Measurements from ENCODE around the gene TMC4.
"Not testable (repeated sequence)": the region's sequence is repeated elsewhere in the genome, so short reads cannot be mapped to it uniquely, and the experiment has no call there.

The TMC4 gene, protein sequence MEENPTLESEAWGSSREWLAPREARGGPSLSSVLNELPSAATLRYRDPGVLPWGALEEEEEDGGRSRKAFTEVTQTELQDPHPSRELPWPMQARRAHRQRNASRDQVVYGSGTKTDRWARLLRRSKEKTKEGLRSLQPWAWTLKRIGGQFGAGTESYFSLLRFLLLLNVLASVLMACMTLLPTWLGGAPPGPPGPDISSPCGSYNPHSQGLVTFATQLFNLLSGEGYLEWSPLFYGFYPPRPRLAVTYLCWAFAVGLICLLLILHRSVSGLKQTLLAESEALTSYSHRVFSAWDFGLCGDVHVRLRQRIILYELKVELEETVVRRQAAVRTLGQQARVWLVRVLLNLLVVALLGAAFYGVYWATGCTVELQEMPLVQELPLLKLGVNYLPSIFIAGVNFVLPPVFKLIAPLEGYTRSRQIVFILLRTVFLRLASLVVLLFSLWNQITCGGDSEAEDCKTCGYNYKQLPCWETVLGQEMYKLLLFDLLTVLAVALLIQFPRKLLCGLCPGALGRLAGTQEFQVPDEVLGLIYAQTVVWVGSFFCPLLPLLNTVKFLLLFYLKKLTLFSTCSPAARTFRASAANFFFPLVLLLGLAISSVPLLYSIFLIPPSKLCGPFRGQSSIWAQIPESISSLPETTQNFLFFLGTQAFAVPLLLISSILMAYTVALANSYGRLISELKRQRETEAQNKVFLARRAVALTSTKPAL

DNA sequence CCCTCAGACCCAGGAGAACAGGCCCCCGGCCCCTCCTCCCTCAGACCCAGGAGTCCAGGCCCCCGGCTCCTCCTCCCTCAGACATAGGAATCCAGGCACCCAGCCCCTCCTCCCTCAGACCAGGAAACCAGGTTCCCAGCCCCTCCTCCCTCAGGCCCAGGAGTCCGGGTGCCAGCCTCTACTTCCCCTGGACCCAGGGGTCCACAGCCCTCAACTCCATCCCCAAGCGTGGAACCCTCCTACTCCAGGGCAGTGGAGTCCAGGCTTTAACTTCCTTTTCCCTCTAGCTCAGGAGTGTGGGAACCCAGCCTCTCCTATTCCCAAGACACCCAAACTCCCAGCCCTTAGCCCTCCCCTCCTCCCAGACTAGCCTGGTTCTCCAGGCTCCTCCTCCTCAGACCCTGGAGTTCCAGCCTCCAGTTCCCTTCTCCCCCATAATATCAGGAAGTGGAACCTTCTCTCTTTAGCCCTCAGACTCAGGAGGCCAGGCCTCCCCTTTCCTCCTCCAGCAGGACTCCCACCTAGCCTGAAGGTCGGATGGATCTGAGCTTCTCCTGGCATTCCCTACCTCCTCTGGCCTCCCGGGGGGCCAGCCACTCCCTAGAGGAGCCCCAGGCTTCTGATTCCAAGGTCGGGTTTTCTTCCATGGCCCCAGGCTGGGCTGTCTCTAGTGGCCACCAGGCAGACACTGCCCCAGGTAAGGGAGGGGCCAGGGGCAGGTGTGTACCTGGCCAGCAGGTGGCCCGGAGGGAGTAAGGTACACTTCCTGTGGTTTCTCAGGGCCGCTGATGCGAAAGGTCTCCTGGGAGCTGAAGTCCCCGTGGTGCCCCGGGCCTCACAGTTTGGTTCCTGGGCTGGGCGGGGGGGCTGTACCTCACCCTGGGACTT, at the start of gene TMC4:
Gene TMC4 (minus strand): TSS at position 690 of the 888 bp plus-strand sequence. CDS start 43 bp downstream, at position 647.
- no peak for DNase-seq (ENCODE audit: low read depth in 2 of 2)

DNA sequence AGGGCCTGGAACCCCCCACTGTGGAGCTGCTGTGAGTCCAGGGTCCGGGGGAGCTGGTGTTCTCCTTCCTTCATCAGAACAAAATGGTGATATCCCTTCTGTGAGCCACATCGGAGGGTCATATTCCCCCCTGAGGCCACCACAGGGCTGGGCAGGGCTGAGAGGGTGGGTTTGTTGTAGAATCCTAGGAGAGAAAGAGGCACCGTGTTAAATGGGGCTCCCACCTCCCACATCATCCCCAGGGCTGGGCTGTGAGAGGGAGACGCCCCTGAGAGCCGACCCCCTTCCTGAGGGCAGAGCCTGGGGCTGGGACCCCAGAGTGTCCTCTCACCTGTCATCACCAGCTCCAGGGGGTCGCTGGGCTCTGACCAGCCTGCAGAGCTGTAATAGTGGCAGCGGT, 49.0 kb upstream of the TMC4 start:
- DNase-seq (ENCODE audit: low read depth in 2 of 2), result not testable (repeated sequence)

DNA sequence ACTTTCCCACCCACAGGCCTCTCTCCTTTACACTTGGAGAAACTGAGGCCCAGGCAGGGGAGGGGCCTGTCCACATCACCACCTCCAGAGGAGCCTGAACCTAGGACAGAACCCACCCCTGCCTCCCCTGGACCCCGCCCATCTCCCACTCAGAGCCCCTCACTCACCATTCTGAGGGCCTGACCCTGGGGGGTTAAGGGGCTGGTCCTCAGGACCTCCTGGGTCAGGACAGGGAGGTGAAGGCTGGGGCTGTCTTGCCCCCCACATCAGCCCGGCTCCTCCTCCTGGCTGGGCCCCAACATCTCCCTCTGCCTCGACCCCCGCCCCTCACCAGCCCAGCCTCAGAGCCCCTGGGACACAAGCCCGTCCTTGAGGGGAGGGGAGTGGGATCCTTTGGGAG, 46.7 kb upstream of the TMC4 start:
- DNase-seq (ENCODE audit: low read depth in 2 of 2), result not testable (repeated sequence)

DNA sequence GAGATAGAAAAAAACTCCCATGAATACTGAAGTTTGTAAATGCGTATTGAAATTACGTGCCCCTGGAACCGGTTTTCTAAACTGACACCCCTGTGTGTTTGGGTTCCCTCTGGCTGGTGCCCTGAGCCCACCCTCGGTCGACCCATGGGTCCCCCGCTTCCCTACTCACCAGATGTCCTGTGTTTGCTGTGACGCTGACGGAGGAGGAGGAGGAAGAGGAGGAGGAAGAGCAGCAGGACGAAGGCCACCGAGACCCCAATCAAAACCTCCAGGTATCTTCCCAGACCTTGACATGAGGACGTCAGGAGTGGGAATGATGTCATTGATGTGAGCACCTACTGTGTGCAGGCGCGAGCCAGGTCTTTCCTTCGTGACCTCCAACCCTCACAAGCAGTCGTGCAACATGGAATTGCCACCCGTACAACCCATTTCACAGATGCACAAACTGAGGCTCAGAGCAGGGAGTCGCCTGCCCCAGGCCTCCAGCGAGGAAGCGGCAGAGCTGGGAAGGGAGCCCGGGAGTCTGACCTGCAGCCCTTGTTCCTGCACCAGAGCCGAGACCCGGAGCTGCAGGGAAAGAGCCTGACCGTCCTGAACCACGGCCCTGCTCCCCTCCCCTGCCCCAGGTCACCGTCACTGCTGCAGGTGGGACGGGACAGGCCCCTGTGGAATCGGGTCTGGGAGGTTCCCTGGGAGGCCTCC, 46.2 kb upstream of the TMC4 start:
- no peak for DNase-seq (ENCODE audit: low read depth in 2 of 2)

DNA sequence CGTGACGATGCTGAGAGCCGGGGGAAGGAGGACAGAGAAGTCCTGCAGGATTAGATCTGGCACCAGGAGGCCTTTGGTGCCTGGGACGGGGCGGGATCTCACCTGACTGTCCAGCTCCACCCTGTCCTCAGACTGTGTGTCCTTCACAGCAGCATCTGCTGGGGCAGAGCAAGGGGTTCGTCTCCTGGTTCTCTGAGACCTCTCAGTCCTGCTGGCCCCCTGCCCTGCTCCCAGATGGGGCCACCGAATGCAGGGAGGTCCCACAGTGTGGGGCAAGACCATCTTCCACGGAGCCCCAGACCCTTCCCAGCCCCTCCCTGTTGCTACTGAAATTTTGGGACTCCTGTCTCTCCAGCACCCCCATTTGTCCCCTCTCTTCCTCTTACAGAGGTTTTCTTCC, 45.3 kb upstream of the TMC4 start:
- no peak for DNase-seq (ENCODE audit: low read depth in 2 of 2)

DNA sequence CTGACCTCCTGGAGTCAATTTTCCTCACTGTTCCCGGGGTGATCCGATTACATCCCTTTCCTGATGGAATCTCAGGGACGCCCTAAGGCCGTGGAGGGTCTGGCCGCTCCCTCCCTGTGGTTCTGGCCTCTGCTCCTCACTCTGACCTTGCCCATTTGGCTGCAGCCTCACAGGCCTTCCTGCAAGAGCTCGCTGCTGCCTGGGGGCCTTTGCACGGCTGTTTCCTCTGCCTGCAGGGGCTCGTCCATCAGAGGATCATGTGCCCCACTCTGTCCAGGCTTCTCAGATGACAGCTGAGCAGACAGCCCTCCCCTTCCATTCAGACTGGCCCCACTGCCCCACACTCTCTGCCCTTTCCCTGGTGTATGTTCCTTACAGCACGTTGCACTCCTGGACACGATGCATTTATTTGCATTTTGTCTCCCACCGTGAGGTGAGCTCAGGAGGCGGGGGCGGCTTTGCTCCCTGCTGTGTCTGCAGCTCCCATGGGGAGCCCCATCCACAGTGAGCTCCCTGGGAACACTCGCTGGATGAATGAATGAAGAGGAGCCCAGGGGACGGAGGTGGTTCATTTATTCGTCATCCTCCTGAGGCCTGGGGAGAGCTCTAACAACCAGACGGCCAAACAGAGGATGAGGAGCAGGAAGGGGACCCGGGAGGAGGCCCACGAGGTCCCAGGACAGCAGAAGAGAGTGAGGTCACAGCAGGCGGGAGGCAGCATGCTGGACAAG, 44.7 kb upstream of the TMC4 start:
- DNase-seq (ENCODE audit: low read depth in 2 of 2), result not testable (repeated sequence)

DNA sequence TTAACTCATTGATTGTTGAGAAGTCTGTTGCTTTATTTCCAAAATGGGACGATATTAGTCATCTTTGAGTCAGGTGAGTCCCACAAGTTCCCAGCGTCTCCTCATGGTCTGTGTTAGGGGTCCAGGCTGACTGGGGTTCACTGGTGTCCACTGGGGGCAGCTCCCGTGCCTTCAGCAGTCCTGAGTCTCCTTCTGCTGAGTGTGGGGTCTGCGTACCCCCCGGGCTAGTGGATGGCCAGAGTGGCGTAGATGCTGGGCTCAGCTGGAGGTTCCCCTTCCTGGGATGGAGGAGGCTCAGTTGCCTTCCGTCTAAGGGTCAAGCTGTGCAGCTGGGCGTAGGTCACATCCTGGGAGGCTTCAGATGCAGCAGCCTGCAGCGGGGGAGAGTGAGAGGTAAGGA, 43.9 kb upstream of the TMC4 start:
- no peak for DNase-seq (ENCODE audit: low read depth in 2 of 2)

DNA sequence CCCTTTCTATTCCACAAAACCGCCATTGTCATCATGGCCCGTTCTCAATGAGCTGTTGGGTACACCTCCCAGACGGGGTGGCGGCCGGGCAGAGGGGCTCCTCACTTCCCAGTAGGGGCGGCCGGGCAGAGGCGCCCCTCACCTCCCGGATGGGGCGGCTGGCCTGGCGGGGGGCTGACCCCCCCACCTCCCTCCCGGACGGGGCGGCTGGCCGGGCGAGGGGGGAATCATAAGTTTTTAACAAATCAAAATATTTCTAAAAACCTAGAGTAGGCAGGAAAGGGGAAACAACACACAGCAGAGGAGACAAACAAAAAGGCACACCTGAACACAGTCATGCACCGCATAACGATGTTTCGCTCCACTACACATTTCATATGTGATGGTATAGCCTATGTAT, 41.8 kb upstream of the TMC4 start:
- DNase-seq (ENCODE audit: low read depth in 2 of 2), result not testable (repeated sequence)

DNA sequence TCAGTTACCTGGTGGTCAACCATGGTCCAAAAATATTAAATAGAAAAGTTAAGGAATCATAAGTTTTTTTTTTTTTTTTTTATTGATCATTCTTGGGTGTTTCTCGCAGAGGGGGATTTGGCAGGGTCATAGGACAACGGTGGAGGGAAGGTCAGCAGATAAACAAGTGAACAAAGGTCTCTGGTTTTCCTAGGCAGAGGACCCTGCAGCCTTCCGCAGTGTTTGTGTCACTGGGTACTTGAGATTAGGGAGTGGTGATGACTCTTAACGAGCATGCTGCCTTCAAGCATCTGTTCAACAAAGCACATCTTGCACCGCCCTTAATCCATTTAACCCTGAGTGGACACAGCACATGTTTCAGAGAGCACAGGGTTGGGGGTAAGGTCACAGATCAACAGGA, 41.3 kb upstream of the TMC4 start:
- not testable (repeated sequence) for DNase-seq (ENCODE audit: low read depth in 2 of 2)

DNA sequence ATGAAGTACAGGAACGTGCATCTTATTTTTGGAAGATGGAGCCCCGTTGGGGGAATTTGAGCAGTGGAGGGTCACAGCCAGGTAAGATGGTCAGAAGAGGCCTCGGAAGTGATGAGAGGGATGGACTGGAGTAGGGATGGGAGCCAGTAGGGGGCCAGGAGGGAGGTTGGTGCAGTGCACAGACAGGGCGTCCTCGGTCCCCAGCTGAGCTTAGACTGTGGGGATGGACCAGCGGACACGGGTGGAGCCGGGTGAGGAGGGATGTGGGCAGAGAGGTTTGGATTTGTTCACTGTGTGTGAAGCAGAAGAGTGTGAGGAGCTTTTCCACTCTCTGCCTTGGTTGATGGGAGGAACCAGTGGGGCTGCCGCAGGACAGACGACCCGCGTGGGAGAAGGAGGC, 38.3 kb upstream of the TMC4 start:
- DNase-seq (ENCODE audit: low read depth in 2 of 2), result no peak

DNA sequence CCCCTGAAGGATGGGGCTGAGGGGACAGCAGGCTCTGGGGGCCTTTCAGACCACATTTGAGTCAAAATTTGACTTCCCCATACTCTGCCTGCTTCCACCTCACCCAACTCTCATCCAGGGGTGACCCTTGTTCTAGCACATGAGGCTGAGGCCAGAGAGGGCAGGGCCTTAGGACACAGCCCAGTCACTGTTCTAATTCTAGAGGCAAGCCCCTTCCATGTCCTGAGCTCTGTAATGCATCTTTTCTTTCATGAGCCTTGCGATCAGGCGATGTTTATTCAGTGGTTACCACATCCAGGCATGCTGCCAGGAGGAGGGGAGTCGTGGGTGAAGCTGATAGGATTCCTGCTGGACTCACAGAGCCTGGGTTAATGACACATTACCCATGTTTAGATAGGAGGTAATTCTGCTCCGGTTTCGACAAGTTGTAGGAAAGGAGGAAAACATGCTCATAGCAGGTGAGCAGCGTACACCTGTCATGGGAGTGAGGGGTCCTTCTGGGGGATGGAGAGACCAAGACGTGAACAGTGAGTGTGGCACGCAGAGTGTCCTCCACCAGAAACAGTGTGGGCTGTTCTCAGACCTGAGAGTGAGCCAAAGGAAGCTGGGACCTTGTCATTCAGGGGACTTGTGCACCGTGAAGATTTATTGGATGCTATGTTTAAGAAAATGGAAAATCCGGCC, 37.0 kb upstream of the TMC4 start:
- DNase-seq (ENCODE audit: low read depth in 2 of 2), result no peak

DNA sequence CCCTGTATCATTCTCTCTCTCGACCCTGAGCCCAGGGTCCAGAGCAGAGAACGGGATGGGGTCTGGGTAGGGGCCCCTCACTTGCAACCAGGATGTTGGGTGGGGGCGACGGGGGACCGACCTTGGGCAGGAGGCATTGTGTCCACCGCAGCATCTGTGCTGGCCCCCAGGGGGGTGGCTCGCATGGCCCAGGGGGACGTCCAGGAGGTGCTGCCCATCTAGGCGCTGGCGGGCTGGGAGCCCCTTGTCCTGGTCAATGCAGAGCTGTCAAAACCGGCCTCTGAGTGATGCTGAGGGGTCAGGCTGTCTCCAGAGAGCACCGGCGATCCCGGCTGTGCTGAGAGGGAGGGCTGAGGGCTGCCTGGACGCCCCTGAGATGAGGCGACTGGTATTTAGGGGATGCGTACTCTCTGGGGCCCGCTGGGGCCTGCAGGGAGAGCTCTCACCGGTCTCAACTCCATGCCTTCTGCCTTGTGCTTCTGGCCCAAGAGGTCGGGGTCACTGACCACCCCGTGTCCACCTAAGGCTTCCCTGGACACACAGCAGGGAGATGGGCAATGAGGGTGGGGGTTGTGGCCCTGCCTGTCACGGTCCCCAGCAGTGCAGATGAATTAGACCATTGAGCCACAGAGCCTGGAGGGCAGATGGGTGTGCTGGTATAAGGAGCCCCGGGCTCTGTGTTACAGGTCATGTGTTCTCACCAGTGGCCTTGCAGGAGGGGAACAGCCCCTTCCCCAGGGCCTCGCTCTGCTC, 36.3 kb upstream of the TMC4 start:
- DNase-seq (ENCODE audit: low read depth in 2 of 2), result no peak

DNA sequence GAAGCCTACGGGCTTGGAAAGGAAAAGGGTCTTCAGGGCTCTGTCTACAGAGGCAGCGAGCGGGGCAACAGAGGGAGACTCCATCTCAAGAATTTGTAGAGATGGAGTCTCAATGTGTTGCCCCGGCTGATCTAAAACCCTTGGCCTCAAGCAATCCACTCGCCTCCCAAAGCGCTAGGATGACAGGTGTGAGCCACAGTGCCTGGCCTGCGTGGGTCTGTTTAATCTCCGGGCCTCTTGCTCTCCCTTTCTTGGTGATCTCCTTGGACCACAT, 35.8 kb upstream of the TMC4 start:
- DNase-seq (ENCODE audit: low read depth in 2 of 2), result no peak

DNA sequence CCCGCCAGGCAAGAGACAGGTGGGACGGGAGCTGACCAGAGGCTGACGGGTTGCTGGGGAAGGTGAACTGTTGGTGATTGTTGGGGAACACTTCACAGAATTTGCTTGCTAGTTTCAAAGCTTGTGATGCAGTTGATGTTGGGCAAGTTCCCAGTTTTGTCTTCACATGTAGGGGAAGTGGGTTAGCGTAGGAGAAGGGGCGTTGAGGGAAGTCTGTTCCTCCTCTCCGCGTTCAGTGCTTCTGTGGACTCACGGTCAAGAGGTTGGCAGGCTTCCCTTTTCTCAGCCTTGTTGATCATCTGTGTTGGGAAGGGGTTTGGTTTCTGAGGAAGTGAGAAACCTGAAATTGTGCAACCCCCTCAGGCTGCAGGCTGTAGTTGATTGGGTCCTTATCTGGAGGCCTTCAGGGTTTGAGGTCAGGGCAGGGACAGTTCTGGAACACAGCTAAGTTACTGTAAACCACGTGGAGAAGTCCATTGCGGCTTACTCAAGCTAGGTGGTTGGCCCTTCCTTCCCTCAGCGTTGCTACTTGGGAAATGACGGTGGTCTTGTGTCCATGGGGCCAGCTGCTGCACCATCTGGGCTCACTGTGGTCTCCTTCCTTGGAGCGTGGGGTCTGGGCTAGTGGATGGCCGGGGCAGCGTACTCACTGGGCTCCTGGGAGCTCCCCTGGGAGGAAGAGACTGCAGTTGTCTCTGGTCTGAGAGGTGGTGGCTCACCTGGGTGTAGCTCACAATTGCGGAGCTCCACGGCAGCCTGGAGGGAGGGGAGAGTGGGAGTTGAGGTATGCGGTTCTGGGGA, 35.2 kb upstream of the TMC4 start:
- DNase-seq (ENCODE audit: low read depth in 2 of 2), result peak in 1 of 2 donors; percentile 40

DNA sequence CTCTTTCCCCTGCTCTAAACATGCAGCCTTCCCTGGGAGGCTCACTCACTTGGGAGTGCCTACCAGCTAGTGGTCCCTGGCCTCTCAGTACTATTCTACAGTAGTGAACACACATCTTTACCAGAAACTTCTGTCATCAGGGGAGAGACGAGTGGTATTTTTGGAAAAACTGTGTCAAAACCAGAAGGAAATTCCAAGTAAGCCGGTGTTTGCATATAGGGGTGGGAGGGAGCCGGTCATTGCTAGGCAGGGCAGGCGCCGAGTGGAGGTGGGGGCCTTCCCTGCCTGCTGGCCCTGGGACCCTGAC, 34.7 kb upstream of the TMC4 start:
- no peak for DNase-seq (ENCODE audit: low read depth in 2 of 2)

DNA sequence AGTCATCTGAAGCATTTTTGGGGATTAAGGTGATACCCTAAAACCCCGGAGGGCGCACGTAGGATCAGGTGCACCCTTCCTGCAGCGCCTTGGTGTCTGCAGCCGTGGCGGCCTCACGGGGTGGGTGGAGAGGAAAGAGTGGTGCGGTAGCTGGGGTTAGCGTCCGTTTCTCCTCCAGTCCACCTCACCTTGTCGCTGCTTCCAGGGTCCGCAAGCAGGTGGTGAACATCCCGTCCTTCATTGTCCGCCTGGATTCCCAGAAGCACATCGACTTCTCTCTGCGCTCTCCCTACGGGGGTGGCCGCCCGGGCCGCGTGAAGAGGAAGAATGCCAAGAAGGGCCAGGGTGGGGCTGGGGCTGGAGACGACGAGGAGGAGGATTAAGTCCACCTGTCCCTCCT, 34.2 kb upstream of the TMC4 start:
- DNase-seq (ENCODE audit: low read depth in 2 of 2), result not testable (repeated sequence)

DNA sequence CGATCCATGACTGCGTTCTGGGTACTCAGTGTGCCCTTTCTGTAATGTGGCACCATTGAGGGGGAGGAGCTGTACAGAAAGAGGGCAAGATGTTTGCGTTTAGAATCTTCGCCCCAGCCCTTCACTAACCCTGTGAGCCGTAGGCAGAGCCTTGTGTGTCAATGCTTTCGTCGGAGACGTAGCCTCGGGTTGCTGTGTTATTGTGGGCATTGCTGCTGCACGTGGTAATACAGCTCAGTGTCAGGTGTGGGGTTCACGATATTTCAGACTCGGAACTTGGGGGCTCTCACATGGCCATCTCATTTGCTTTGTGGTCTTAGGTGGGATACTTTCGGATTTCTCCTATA, 33.8 kb upstream of the TMC4 start:
- no peak for DNase-seq (ENCODE audit: low read depth in 2 of 2)

DNA sequence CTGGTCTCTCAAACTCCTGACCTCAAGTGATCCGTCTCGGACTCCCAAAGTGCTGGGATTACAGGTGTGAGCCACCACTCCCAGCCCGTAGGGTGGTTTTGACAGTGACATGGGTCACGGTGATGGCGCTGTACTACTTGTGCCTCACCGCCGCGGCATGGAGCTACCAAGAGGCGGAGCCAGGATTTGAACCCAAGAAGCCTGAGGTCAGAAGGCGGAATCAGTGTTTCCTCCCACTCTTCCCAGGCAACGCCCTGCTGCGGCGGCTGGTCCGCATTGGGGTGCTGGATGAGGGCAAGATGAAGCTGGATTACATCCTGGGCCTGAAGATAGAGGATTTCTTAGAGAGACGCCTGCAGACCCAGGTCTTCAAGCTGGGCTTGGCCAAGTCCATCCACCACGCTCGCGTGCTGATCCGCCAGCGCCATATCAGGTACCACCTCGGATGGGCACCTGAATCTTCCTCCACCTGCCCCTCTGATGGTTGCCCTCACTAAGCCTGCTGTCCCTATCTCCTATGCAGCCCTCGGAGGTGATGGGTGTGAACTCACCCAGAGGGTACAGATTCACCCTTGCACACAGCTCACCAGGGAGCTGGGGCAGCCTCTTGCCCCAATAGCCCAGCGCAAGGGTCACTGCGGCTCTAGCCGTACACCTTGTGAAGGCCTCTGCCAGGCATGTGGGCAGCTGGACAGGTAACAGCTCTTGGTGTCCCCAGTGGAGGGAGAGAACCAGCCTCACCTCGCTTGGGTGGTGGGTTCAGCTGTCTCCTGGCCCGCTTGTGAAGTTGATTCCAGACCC, 33.3 kb upstream of the TMC4 start:
- DNase-seq (ENCODE audit: low read depth in 2 of 2), result no peak

Measured in stimulated activated CD8-positive, alpha-beta memory T cell treated with anti-CD3 and anti-CD28 coated beads, Interleukin-2, amount 100 ng/mL, for 48 hours (primary cell).